ENCODE measurements around the gene SLCO2A1.

SLCO2A1 gene

DNA sequence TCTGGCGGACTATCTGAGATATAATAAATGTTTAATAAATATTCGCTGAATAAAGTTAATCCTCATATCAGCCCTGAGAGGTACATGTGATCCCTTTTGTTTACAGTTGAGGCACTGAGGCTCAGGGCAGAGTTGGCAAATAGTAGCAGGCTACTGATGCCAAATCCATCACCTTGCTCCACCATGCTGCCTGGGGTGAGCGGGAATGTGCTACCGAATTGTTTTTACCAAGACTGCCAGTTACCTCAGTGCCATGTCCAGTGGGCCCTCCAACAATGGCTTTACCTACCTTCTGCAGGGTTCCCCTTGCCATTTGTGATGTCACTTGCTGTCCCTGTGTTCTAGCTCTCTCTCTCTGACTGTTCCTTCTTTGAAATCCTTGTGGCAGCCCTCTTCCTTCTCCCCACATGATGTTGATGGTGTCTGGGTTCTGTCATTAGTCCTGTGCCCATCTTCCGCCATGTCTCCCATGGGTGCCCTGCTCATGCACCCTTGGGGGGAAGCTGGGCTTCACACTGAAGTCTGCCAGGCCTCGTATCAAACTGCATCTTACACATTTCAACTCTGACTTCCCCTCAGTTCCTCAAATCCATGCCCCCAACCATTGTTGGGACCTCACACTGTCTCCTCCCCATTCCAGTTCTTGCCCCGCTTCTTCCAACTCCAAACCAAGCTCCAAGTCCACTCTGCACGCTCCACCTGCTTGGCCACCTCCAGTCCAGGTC, 35.4 kb downstream of the SLCO2A1 start:
- no peak for DNase-seq (ENCODE audit: low read depth, low spot score)
- H3K4me1 ChIP-seq (ENCODE audit: insufficient read depth, insufficient read length), result peaks cover 12% of the 10 kb centered on the region
- no peak overlapping the region for H3K4me3 ChIP-seq (ENCODE audit: insufficient read length, low read depth)
- TF ChIP-seq YY1 (IDR thresholded peaks at IDR 0.05; ENCODE audit: insufficient read depth, insufficient read length) (no peak), SUZ12 (IDR thresholded peaks at IDR 0.05; ENCODE audit: extremely low read depth, insufficient read depth, insufficient read length) (no peak), ZNF274 (IDR thresholded peaks at IDR 0.05; ENCODE audit: low read depth, low read length) (no peak)
- no peaks in the 10 kb centered on the region; the same call in 1 of the 2 replicates for H3K9me3 ChIP-seq (ENCODE audit: insufficient read depth, low read length)
- peaks cover 77% of the 10 kb centered on the region for H3K27me3 ChIP-seq (ENCODE audit: insufficient read depth, insufficient read length)
- H3K36me3 ChIP-seq (ENCODE audit: insufficient read depth, insufficient read length, low read length), result no peaks in the 10 kb centered on the region
- no peak overlapping the region for H3K9ac ChIP-seq (ENCODE audit: insufficient read length, low read depth)

DNA sequence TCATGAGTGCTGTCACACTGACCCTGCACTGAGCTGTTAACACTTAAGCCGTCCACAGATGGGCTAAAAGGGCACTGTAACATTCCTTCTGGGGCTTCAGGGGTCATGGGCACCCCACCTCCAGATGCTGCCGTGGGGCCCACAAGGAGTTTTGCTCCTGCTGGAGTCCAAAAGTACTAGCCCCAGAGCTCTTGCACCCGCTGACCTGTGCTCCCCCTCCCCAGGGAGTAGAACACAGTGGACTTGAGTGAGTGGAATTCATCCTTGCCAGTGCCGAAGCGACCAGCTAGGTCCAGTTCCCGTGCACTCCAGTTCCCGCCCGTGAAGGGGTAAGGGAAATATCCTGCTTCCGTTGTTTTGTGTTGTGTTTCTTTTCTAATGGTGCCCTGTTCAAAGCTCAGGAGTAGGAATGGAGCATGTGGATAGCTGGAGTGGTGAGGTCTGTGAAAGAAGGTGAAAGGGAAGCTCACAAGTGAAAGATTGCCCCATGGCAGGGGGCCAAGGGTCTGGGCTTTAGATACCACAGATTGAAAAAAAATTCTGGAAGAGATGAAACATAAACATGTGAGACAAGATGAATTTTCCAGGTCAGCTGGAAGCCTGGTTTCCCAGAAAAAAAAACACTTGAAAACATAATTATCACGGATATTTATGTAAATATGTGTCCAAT, 36.6 kb downstream of the SLCO2A1 start:
- Histone ChIP-seq H3K4me3 (ENCODE audit: insufficient read length, low read depth) (no peak overlapping the region), H3K4me1 (ENCODE audit: insufficient read depth, insufficient read length) (peaks cover 12% of the 10 kb centered on the region), H3K27me3 (ENCODE audit: insufficient read depth, insufficient read length) (peaks cover 65% of the 10 kb centered on the region), H3K36me3 (ENCODE audit: insufficient read depth, insufficient read length, low read length) (no peaks in the 10 kb centered on the region), H3K9ac (ENCODE audit: insufficient read length, low read depth) (no peak overlapping the region), H3K9me3 (ENCODE audit: insufficient read depth, low read length) (no peaks in the 10 kb centered on the region; the same call in 1 of the 2 replicates)
- TF ChIP-seq ZNF274 (IDR thresholded peaks at IDR 0.05; ENCODE audit: low read depth, low read length) (no peak), YY1 (IDR thresholded peaks at IDR 0.05; ENCODE audit: insufficient read depth, insufficient read length) (no peak), SUZ12 (IDR thresholded peaks at IDR 0.05; ENCODE audit: extremely low read depth, insufficient read depth, insufficient read length) (no peak)
- no peak for DNase-seq (ENCODE audit: low read depth, low spot score)

GRCh38 chr3:133992381-133992780, 37.3 kb downstream of the SLCO2A1 start:
- DNase-seq (ENCODE audit: low read depth, low spot score), result no peak
- TF ChIP-seq YY1 (IDR thresholded peaks at IDR 0.05; ENCODE audit: insufficient read depth, insufficient read length) (no peak), ZNF274 (IDR thresholded peaks at IDR 0.05; ENCODE audit: low read depth, low read length) (no peak), SUZ12 (IDR thresholded peaks at IDR 0.05; ENCODE audit: extremely low read depth, insufficient read depth, insufficient read length) (no peak)

DNA sequence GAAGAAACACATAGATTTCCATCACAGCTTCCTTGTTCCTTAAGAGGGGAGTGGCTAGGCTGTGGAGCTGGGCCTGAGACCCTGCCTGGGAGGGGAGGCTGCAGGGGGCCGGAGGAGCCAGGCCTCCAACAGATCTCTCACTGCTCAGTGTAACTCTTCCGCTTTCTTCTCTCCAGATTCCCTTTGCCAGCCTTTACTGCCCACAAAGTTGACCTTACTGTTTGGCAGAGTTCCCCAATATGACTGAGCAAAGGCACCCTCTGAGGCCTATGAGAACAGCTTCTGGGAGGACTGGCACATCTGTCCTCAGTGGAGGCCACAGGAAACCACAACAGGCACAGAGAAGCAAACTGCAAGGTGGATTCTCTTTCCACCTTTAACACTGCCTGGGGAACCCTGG, 38.1 kb downstream of the SLCO2A1 start:
- Histone ChIP-seq H3K9me3 (ENCODE audit: insufficient read depth, low read length) (no peaks in the 10 kb centered on the region; the same call in 1 of the 2 replicates), H3K36me3 (ENCODE audit: insufficient read depth, insufficient read length, low read length) (no peaks in the 10 kb centered on the region), H3K4me1 (ENCODE audit: insufficient read depth, insufficient read length) (peaks cover 9% of the 10 kb centered on the region), H3K4me3 (ENCODE audit: insufficient read length, low read depth) (no peak overlapping the region), H3K9ac (ENCODE audit: insufficient read length, low read depth) (no peak overlapping the region), H3K27me3 (ENCODE audit: insufficient read depth, insufficient read length) (peaks cover 50% of the 10 kb centered on the region)
- no peak for DNase-seq (ENCODE audit: low read depth, low spot score)
- TF ChIP-seq YY1 (IDR thresholded peaks at IDR 0.05; ENCODE audit: insufficient read depth, insufficient read length) (no peak), SUZ12 (IDR thresholded peaks at IDR 0.05; ENCODE audit: extremely low read depth, insufficient read depth, insufficient read length) (no peak), ZNF274 (IDR thresholded peaks at IDR 0.05; ENCODE audit: low read depth, low read length) (no peak)

More at GRCh38 chr3:133992381-133992780, 37.3 kb downstream of the SLCO2A1 start:
- H3K4me1 ChIP-seq (ENCODE audit: insufficient read depth, insufficient read length), result peaks cover 12% of the 10 kb centered on the region
- no peak overlapping the region for H3K9ac ChIP-seq (ENCODE audit: insufficient read length, low read depth)
- H3K36me3 ChIP-seq (ENCODE audit: insufficient read depth, insufficient read length, low read length), result no peaks in the 10 kb centered on the region
- H3K9me3 ChIP-seq (ENCODE audit: insufficient read depth, low read length), result no peaks in the 10 kb centered on the region; the same call in 1 of the 2 replicates
- H3K27me3 ChIP-seq (ENCODE audit: insufficient read depth, insufficient read length), result peaks cover 58% of the 10 kb centered on the region
- H3K4me3 ChIP-seq (ENCODE audit: insufficient read length, low read depth), result no peak overlapping the region

DNA sequence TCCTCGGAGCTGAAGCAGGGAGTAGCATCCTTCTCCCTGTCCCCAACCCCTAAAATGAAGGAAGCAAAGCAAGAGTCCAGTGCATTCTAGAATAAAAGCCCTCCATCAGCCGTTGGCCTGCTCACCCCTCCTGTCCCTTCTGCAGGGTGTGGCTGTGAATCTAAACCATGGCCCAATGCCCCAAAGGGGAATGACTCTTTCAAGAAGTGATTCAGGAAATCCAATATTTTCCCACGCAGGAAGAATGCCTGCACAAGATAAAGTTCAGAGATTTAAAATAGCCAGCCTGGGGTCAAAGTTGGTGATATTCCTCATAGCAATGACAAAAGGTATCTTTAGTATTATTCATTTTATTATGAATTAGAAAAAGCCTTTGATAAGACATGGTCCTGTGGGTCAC, 38.5 kb downstream of the SLCO2A1 start:
- Histone ChIP-seq H3K36me3 (ENCODE audit: insufficient read depth, insufficient read length, low read length) (no peaks in the 10 kb centered on the region), H3K4me1 (ENCODE audit: insufficient read depth, insufficient read length) (peaks cover 5% of the 10 kb centered on the region), H3K9me3 (ENCODE audit: insufficient read depth, low read length) (no peaks in the 10 kb centered on the region; the same call in 1 of the 2 replicates), H3K27me3 (ENCODE audit: insufficient read depth, insufficient read length) (peaks cover 46% of the 10 kb centered on the region), H3K4me3 (ENCODE audit: insufficient read length, low read depth) (no peak overlapping the region), H3K9ac (ENCODE audit: insufficient read length, low read depth) (no peak overlapping the region)
- no peak for TF ChIP-seq YY1 (IDR thresholded peaks at IDR 0.05; ENCODE audit: insufficient read depth, insufficient read length)
- TF ChIP-seq ZNF274 (IDR thresholded peaks at IDR 0.05; ENCODE audit: low read depth, low read length), result no peak
- no peak for TF ChIP-seq SUZ12 (IDR thresholded peaks at IDR 0.05; ENCODE audit: extremely low read depth, insufficient read depth, insufficient read length)
- no peak for DNase-seq (ENCODE audit: low read depth, low spot score)

DNA sequence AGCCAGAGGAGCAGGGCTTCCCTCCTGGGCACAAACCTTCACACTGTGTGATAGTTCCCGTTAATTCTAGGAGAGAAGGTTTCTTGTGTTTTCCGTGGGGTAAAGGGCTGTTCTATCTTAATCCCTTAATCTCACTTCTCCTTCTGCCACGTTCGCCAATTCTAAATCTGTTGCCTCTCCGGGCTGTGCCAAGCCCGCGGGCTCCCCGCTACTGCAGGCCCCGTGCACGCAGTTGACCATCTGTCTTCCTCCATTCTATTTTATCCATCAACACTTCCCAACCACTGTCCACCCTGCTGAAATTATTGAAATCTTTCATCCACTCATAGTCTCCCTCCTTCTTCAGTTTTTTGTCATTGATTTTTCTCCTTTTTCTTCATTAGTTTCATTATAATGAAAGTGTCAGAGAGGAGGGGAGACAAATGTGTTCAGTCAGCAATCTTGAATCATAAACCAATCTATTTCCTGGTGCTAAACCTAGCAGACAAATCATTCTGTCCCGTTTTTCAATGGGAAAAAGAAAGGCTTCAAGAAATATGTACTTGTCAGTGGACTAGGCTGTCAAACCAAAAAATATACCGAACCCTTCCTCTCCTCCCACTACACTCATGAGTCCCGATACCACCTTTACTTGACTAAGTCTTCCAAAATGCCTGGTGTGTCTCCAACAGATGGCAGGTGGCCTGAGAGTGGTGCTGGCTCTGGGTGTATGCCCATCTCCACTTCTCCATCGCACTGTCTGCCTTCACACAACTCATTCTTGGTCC, 39.6 kb downstream of the SLCO2A1 start:
- no peak for DNase-seq (ENCODE audit: low read depth, low spot score)
- Histone ChIP-seq H3K4me3 (ENCODE audit: insufficient read length, low read depth) (no peak overlapping the region), H3K9ac (ENCODE audit: insufficient read length, low read depth) (no peak overlapping the region), H3K27me3 (ENCODE audit: insufficient read depth, insufficient read length) (peaks cover 43% of the 10 kb centered on the region), H3K4me1 (ENCODE audit: insufficient read depth, insufficient read length) (peaks cover 4% of the 10 kb centered on the region), H3K9me3 (ENCODE audit: insufficient read depth, low read length) (no peaks in the 10 kb centered on the region; the same call in 1 of the 2 replicates), H3K36me3 (ENCODE audit: insufficient read depth, insufficient read length, low read length) (no peaks in the 10 kb centered on the region)
- no peak for TF ChIP-seq YY1 (IDR thresholded peaks at IDR 0.05; ENCODE audit: insufficient read depth, insufficient read length)
- no peak for TF ChIP-seq ZNF274 (IDR thresholded peaks at IDR 0.05; ENCODE audit: low read depth, low read length)
- no peak for TF ChIP-seq SUZ12 (IDR thresholded peaks at IDR 0.05; ENCODE audit: extremely low read depth, insufficient read depth, insufficient read length)

Measured in NT2/D1 (cell line).